Colonic mucosa (tissue), 4 donors: ENCODE results near the gene CLUH. TPM values are rescaled to one million over a fixed set of nuclear protein-coding genes. Genes with fewer than 3 reads are reported as not detected.

Experiments
- DNase-seq: peaks from one replicate; pipeline ENCODE4 v3.0.0-alpha.2; 2020
- H3K27ac ChIP-seq: fragments of 200-600 bp; one replicate; pipeline ENCODE4 v1.8.0; 2021
- H3K27me3 ChIP-seq: fragments of 200-600 bp; one replicate; pipeline ENCODE4 v1.8.0; 2021
- H3K36me3 ChIP-seq: fragments of 200-600 bp; one replicate; pipeline ENCODE4 v1.8.0; 2021
- H3K4me1 ChIP-seq: fragments of 200-600 bp; one replicate; pipeline ENCODE4 v1.8.0; 2021; ENCODE audit warnings: mild to moderate bottlenecking
- H3K4me3 ChIP-seq: fragments of 200-600 bp; one replicate; pipeline ENCODE4 v1.8.0; 2021
- H3K9ac ChIP-seq, 2 donors: one replicate each; pipeline ENCODE4 v1.7.0; 2013; ENCODE audit warnings: control low read depth in 2 of 2, low read depth in 2 of 2, low read length in 2 of 2
- H3K9me3 ChIP-seq: fragments of 200-600 bp; one replicate; pipeline ENCODE4 v1.8.0; 2021
- CTCF ChIP-seq: fragments of 200-600 bp; IDR thresholded peaks from one replicate; pipeline ENCODE4 v1.8.0; 2022; ENCODE audit warnings: antibody characterized with exemption, mild to moderate bottlenecking
- intact Hi-C: fragments of 100-400 bp; cut with DNase I; formaldehyde crosslinking; loops from one replicate; pipeline ENCODE4 v1.14.1; 2022
- total RNA-seq, 2 donors: library from RNA; stranded (reverse); fragmentation: NEBNext Ultra II Directional in 1 of 2; extraction: Animal tissue kit (Norgen Biotek cat#: 25700) in 1 of 2; gene quantifications; one replicate each; pipeline ENCODE4 v1.2.1, GENCODE V29; 2021
- donor health status: healthy.
- donor health status: DM: no; HTN: no; CAD: no.
- donor health status: DM: no; HTN: no; CAD: no.

Gene CLUH
- total RNA-seq = 100 to 1,000 TPM; 111 to 285 TPM

- peak within 1 kb of the TSS; percentile 87 for H3K4me3 ChIP-seq
- H3K27me3 ChIP-seq = no peaks in the 10 kb centered on the region
- TF ChIP-seq CTCF = no peak
- no peaks in the 10 kb centered on the region for H3K9me3 ChIP-seq
- peak within 1 kb of the TSS; percentile 71 for H3K27ac ChIP-seq
- peaks cover 25% of the 10 kb centered on the region for H3K4me1 ChIP-seq
- peak; percentile 98 for DNase-seq
- peak within 1 kb of the TSS; percentile 78 to 90 for H3K9ac ChIP-seq
- intact Hi-C loops = no loop called here
- no peaks in the 10 kb centered on the region for H3K36me3 ChIP-seq
Measured at GRCh38 chr17:2711608-2712299, at the start of gene CLUH. Gene CLUH, minus strand, starts transcription at chr17:2711764. Its CDS starts 103 bp downstream, at chr17:2711661.

GRCh38 chr17:2758870-2759269, 47.3 kb upstream of the CLUH start:
- H3K4me3 ChIP-seq = no peak overlapping the region
- intact Hi-C loops = no loop called here
- H3K9ac ChIP-seq = no peak overlapping the region
- H3K9me3 ChIP-seq = no peaks in the 10 kb centered on the region
- H3K27me3 ChIP-seq = peaks cover 10% of the 10 kb centered on the region
- no peak for TF ChIP-seq CTCF
- H3K36me3 ChIP-seq = no peaks in the 10 kb centered on the region
- H3K4me1 ChIP-seq = no peaks in the 10 kb centered on the region
- H3K27ac ChIP-seq = no peak overlapping the region
- DNase-seq = no peak

- Histone ChIP-seq H3K9ac (peak overlapping the region in 1 of 2 donors; percentile 19), H3K27ac (no peak overlapping the region), H3K36me3 (no peaks in the 10 kb centered on the region), H3K9me3 (no peaks in the 10 kb centered on the region), H3K4me1 (no peaks in the 10 kb centered on the region), H3K4me3 (peak overlapping the region; percentile 39), H3K27me3 (peaks cover 10% of the 10 kb centered on the region)
- TF ChIP-seq CTCF = no peak
- intact Hi-C loops = no loop called here
- no peak for DNase-seq
Measured at GRCh38 chr17:2755891-2756724, 44.5 kb upstream of the CLUH start.

GRCh38 chr17:2751491-2751890, 39.9 kb upstream of the CLUH start:
- DNase-seq = no peak
- intact Hi-C loops = no loop called here
- H3K4me1 ChIP-seq = no peaks in the 10 kb centered on the region
- no peak overlapping the region for H3K4me3 ChIP-seq
- H3K9me3 ChIP-seq = no peaks in the 10 kb centered on the region
- no peak overlapping the region for H3K9ac ChIP-seq
- H3K36me3 ChIP-seq = no peaks in the 10 kb centered on the region
- H3K27me3 ChIP-seq = peaks cover 15% of the 10 kb centered on the region
- TF ChIP-seq CTCF = no peak
- H3K27ac ChIP-seq = no peak overlapping the region

- H3K27me3 ChIP-seq = peaks cover 8% of the 10 kb centered on the region
- no peaks in the 10 kb centered on the region for H3K4me1 ChIP-seq
- H3K9me3 ChIP-seq = no peaks in the 10 kb centered on the region
- intact Hi-C loops = no loop called here
- no peak for TF ChIP-seq CTCF
- no peak overlapping the region for H3K4me3 ChIP-seq
- no peaks in the 10 kb centered on the region for H3K36me3 ChIP-seq
- no peak for DNase-seq
- no peak overlapping the region for H3K27ac ChIP-seq
- H3K9ac ChIP-seq = no peak overlapping the region
Measured at GRCh38 chr17:2750721-2751120, 39.2 kb upstream of the CLUH start.
